ENCODE data around the gene WTAP. TPM values are rescaled to one million over a fixed set of nuclear protein-coding genes. Genes with fewer than 3 reads are reported as not detected.

WTAP gene
- total and polyA plus RNA-seq, 2 experiments from 2014 or later, result 108 to 121 TPM

DNA sequence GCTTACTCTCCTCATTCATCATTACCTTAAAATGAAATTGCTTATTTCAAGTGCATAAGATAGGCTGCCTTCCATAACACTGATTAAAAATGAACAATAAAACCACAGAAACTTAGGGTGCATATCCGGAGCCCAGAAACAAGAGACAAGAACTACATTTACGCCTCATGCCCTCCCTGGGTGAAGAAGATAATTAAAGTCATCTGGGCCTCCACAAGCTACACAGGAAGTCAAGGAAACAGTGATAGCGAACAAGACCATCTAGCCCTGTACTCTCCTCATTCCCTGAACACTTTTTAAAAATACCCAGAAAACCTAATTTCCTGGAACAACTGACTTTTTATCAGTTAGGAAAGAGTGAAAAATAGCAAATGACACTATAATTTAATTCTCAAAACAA lies 40.6 kb upstream of the WTAP start:
- peaks cover 18% of the 10 kb centered on the region for H4K20me1 ChIP-seq (replicated peaks; ENCODE audit: insufficient read depth)
- H3F3A ChIP-seq (replicated peaks; ENCODE audit: low read depth), result no peaks in the 10 kb centered on the region
- H3K4me3 ChIP-seq, result no peak overlapping the region
- ATAC-seq (no peak), DNase-seq (ENCODE audit: low spot score) (no peak)
- TF ChIP-seq EZH2phosphoT487 (IDR thresholded peaks at IDR 0.05; ENCODE audit: unreplicated experiment), result no peak
- no peak for TF ChIP-seq NANOG (IDR thresholded peaks at IDR 0.05; ENCODE audit: borderline replicate concordance)
- TF ChIP-seq ZNF114 (CRISPR knock-in tag; IDR thresholded peaks at IDR 0.05), result no peak
- TF ChIP-seq, protein P1, sequence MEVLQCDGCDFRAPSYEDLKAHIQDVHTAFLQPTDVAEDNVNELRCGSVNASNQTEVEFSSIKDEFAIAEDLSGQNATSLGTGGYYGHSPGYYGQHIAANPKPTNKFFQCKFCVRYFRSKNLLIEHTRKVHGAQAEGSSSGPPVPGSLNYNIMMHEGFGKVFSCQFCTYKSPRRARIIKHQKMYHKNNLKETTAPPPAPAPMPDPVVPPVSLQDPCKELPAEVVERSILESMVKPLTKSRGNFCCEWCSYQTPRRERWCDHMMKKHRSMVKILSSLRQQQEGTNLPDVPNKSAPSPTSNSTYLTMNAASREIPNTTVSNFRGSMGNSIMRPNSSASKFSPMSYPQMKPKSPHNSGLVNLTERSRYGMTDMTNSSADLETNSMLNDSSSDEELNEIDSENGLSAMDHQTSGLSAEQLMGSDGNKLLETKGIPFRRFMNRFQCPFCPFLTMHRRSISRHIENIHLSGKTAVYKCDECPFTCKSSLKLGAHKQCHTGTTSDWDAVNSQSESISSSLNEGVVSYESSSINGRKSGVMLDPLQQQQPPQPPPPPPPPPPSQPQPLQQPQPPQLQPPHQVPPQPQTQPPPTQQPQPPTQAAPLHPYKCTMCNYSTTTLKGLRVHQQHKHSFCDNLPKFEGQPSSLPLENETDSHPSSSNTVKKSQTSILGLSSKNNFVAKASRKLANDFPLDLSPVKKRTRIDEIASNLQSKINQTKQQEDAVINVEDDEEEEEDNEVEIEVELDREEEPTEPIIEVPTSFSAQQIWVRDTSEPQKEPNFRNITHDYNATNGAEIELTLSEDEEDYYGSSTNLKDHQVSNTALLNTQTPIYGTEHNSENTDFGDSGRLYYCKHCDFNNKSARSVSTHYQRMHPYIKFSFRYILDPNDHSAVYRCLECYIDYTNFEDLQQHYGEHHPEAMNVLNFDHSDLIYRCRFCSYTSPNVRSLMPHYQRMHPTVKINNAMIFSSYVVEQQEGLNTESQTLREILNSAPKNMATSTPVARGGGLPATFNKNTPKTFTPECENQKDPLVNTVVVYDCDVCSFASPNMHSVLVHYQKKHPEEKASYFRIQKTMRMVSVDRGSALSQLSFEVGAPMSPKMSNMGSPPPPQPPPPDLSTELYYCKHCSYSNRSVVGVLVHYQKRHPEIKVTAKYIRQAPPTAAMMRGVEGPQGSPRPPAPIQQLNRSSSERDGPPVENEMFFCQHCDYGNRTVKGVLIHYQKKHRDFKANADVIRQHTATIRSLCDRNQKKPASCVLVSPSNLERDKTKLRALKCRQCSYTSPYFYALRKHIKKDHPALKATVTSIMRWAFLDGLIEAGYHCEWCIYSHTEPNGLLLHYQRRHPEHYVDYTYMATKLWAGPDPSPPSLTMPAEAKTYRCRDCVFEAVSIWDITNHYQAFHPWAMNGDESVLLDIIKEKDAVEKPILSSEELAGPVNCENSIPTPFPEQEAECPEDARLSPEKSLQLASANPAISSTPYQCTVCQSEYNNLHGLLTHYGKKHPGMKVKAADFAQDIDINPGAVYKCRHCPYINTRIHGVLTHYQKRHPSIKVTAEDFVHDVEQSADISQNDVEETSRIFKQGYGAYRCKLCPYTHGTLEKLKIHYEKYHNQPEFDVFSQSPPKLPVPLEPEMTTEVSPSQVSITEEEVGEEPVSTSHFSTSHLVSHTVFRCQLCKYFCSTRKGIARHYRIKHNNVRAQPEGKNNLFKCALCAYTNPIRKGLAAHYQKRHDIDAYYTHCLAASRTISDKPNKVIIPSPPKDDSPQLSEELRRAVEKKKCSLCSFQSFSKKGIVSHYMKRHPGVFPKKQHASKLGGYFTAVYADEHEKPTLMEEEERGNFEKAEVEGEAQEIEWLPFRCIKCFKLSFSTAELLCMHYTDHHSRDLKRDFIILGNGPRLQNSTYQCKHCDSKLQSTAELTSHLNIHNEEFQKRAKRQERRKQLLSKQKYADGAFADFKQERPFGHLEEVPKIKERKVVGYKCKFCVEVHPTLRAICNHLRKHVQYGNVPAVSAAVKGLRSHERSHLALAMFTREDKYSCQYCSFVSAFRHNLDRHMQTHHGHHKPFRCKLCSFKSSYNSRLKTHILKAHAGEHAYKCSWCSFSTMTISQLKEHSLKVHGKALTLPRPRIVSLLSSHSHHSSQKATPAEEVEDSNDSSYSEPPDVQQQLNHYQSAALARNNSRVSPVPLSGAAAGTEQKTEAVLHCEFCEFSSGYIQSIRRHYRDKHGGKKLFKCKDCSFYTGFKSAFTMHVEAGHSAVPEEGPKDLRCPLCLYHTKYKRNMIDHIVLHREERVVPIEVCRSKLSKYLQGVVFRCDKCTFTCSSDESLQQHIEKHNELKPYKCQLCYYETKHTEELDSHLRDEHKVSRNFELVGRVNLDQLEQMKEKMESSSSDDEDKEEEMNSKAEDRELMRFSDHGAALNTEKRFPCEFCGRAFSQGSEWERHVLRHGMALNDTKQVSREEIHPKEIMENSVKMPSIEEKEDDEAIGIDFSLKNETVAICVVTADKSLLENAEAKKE (CRISPR knock-in tag; IDR thresholded peaks at IDR 0.05), result no peak
- TF ChIP-seq, protein P2, sequence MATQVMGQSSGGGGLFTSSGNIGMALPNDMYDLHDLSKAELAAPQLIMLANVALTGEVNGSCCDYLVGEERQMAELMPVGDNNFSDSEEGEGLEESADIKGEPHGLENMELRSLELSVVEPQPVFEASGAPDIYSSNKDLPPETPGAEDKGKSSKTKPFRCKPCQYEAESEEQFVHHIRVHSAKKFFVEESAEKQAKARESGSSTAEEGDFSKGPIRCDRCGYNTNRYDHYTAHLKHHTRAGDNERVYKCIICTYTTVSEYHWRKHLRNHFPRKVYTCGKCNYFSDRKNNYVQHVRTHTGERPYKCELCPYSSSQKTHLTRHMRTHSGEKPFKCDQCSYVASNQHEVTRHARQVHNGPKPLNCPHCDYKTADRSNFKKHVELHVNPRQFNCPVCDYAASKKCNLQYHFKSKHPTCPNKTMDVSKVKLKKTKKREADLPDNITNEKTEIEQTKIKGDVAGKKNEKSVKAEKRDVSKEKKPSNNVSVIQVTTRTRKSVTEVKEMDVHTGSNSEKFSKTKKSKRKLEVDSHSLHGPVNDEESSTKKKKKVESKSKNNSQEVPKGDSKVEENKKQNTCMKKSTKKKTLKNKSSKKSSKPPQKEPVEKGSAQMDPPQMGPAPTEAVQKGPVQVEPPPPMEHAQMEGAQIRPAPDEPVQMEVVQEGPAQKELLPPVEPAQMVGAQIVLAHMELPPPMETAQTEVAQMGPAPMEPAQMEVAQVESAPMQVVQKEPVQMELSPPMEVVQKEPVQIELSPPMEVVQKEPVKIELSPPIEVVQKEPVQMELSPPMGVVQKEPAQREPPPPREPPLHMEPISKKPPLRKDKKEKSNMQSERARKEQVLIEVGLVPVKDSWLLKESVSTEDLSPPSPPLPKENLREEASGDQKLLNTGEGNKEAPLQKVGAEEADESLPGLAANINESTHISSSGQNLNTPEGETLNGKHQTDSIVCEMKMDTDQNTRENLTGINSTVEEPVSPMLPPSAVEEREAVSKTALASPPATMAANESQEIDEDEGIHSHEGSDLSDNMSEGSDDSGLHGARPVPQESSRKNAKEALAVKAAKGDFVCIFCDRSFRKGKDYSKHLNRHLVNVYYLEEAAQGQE (IDR thresholded peaks at IDR 0.05; ENCODE audit: unreplicated experiment), result no peak
- TF ChIP-seq, protein P3, sequence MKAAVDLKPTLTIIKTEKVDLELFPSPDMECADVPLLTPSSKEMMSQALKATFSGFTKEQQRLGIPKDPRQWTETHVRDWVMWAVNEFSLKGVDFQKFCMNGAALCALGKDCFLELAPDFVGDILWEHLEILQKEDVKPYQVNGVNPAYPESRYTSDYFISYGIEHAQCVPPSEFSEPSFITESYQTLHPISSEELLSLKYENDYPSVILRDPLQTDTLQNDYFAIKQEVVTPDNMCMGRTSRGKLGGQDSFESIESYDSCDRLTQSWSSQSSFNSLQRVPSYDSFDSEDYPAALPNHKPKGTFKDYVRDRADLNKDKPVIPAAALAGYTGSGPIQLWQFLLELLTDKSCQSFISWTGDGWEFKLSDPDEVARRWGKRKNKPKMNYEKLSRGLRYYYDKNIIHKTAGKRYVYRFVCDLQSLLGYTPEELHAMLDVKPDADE (IDR thresholded peaks at IDR 0.05), result no peak
- no peak for TF ChIP-seq EZH2 (IDR thresholded peaks at IDR 0.05; ENCODE audit: low read depth, unreplicated experiment)
- no peak for TF ChIP-seq CREB1 (CRISPR knock-in tag; IDR thresholded peaks at IDR 0.05; ENCODE audit: low read depth)
- TF ChIP-seq, protein P4, sequence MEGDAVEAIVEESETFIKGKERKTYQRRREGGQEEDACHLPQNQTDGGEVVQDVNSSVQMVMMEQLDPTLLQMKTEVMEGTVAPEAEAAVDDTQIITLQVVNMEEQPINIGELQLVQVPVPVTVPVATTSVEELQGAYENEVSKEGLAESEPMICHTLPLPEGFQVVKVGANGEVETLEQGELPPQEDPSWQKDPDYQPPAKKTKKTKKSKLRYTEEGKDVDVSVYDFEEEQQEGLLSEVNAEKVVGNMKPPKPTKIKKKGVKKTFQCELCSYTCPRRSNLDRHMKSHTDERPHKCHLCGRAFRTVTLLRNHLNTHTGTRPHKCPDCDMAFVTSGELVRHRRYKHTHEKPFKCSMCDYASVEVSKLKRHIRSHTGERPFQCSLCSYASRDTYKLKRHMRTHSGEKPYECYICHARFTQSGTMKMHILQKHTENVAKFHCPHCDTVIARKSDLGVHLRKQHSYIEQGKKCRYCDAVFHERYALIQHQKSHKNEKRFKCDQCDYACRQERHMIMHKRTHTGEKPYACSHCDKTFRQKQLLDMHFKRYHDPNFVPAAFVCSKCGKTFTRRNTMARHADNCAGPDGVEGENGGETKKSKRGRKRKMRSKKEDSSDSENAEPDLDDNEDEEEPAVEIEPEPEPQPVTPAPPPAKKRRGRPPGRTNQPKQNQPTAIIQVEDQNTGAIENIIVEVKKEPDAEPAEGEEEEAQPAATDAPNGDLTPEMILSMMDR (conservative IDR thresholded peaks at IDR 0.05; ENCODE audit: low read depth in 2 of 2), result no peak
- TF ChIP-seq JUNB (IDR thresholded peaks at IDR 0.05; ENCODE audit: unreplicated experiment), result no peak
- no peak for TF ChIP-seq STAT1 (IDR thresholded peaks at IDR 0.05; ENCODE audit: unreplicated experiment)
- no peak for TF ChIP-seq ZNF331 (CRISPR knock-in tag; IDR thresholded peaks at IDR 0.05; ENCODE audit: low read depth)
- no peak for TF ChIP-seq POLR2AphosphoS5 (IDR thresholded peaks at IDR 0.05; ENCODE audit: low read depth)
- H3K9me2 ChIP-seq (ENCODE audit: insufficient read depth), result no peaks in the 10 kb centered on the region
- no peak overlapping the region for H3K27ac ChIP-seq (ENCODE audit: low read depth)
- H3K4me2 ChIP-seq, result no peak overlapping the region
- no peak overlapping the region for H2AFZ ChIP-seq
- H3K9me3 Mint-ChIP-seq, result no peaks in the 10 kb centered on the region
- H3K79me2 ChIP-seq (replicated peaks; ENCODE audit: insufficient read depth), result peaks cover 61% of the 10 kb centered on the region
- peaks cover 54% of the 10 kb centered on the region for H3K36me3 Mint-ChIP-seq (ENCODE audit: low read depth)
- no peak overlapping the region for H3K4me3 Mint-ChIP-seq
- peaks cover 31% of the 10 kb centered on the region for H3K36me3 ChIP-seq (ENCODE audit: insufficient read depth)
- H3K27me3 ChIP-seq (ENCODE audit: insufficient read depth), result no peaks in the 10 kb centered on the region
- H3K27me3 Mint-ChIP-seq (ENCODE audit: insufficient read depth, low read depth, poor library complexity), result no peaks in the 10 kb centered on the region
- peaks cover 4% of the 10 kb centered on the region; the same call in 1 of the 2 replicates for H3K4me1 ChIP-seq (ENCODE audit: insufficient read depth)
- peaks cover 5% of the 10 kb centered on the region; the same call in 2 of the 3 replicates for H3K4me1 Mint-ChIP-seq
- no peak overlapping the region for H3K27ac Mint-ChIP-seq

Measured in GM23338 (cell line).